Fibroblast of lung (primary cell): ENCODE results near the gene USF3. TPM values are rescaled to one million over a fixed set of nuclear protein-coding genes. Genes with fewer than 3 reads are reported as not detected.

Experiments used
- DNase-seq, 2 donors: peaks; one replicate each; pipeline versions ENCODE4 v3.0.0 to v3.0.0-alpha.2; 2010; ENCODE audit warnings: low read depth in 2 of 2
- H2AFZ ChIP-seq: 2 replicates; pipeline ENCODE4 v1.5.1; 2012; ENCODE audit warnings: low read length, control low read depth, inconsistent platforms
- H3K27ac ChIP-seq: 2 replicates; pipeline ENCODE4 v1.5.1; 2011; ENCODE audit warnings: low read length, control low read depth; ENCODE audit not compliant: insufficient read depth
- H3K27me3 ChIP-seq: 2 replicates; pipeline ENCODE4 v1.5.1; 2011; ENCODE audit warnings: mild to moderate bottlenecking, low read length; ENCODE audit not compliant: control insufficient read depth, insufficient read depth
- H3K36me3 ChIP-seq: 2 replicates; pipeline ENCODE4 v1.5.1; 2011; ENCODE audit warnings: low read length; ENCODE audit not compliant: control insufficient read depth, insufficient read depth
- H3K4me1 ChIP-seq: 2 replicates; pipeline ENCODE4 v1.5.1; 2011; ENCODE audit warnings: low read length; ENCODE audit not compliant: control insufficient read depth, insufficient read depth; ENCODE audit errors: extremely low read depth
- H3K4me2 ChIP-seq: 2 replicates; pipeline ENCODE4 v1.5.1; 2011; ENCODE audit warnings: low read length, control low read depth; ENCODE audit not compliant: insufficient read depth; ENCODE audit errors: extremely low read depth
- H3K4me3 ChIP-seq, 4 experiments: fragments of 200-600 bp in 1 of 4; sonication (generic) in 1 of 4; replicated peaks in 1 of 4; 2 replicates each; pipeline ENCODE4 v1.5.1; 2011 to 2016; ENCODE audit warnings: low read length in 4 of 4, low read depth in 3 of 4, mild to moderate bottlenecking in 3 of 4, control low read depth in 2 of 4, inconsistent platforms in 1 of 4, mixed read lengths in 1 of 4; ENCODE audit not compliant: insufficient read depth in 1 of 4; ENCODE audit errors: control extremely low read depth in 1 of 4
- H3K79me2 ChIP-seq: 2 replicates; pipeline ENCODE4 v1.5.1; 2012; ENCODE audit warnings: mild to moderate bottlenecking, low read length, inconsistent platforms; ENCODE audit not compliant: control insufficient read depth, insufficient read depth
- H3K9ac ChIP-seq: 2 replicates; pipeline ENCODE4 v1.5.1; 2011; ENCODE audit warnings: mild to moderate bottlenecking, low read length, control low read depth; ENCODE audit not compliant: insufficient read depth
- H3K9me3 ChIP-seq: 2 replicates; pipeline ENCODE4 v1.5.1; 2012; ENCODE audit warnings: low read depth, low read length; ENCODE audit not compliant: control insufficient read depth, insufficient read depth
- H4K20me1 ChIP-seq: 2 replicates; pipeline ENCODE4 v1.5.1; 2011; ENCODE audit warnings: low read length; ENCODE audit not compliant: control insufficient read depth, insufficient read depth; ENCODE audit errors: extremely low read depth
- EZH2 ChIP-seq: IDR thresholded peaks from 2 replicates; pipeline ENCODE4 v1.5.1; 2012; ENCODE audit warnings: low read length, control low read depth, mild to moderate bottlenecking; ENCODE audit errors: missing control alignments
- polyA plus RNA-seq, 2 donors: library from polyadenylated mRNA; depleted of rRNA in 1 of 2; stranded (reverse) in 1 of 2; unstranded in 1 of 2; fragments of >200 nt; gene quantifications; 2 replicates each; pipeline ENCODE4 v1.2.1, GENCODE V29; 2011 to 2012; ENCODE audit warnings: missing spikeins in 1 of 2
- total RNA-seq: library from RNA; depleted of rRNA; stranded (reverse); fragments of >200 nt; gene quantifications from 2 replicates; pipeline ENCODE4 v1.2.1, GENCODE V29; 2014
- TF ChIP-seq, protein P1 (sequence below), 2 donors: IDR thresholded peaks in 1 of 2; conservative IDR thresholded peaks in 1 of 2; 1 replicate in 1 of 2; 2 replicates in 1 of 2; pipeline ENCODE4 v1.5.1; 2011 to 2012; ENCODE audit warnings: low read length in 2 of 2, control low read depth in 1 of 2, inconsistent platforms in 1 of 2, low read depth in 1 of 2, mild to moderate bottlenecking in 1 of 2

The USF3 gene
- total and polyA plus RNA-seq, 2 donors (not counting 1 experiment from before 2014, with no cell fraction given), result 8.9 to 15.8 TPM

DNA sequence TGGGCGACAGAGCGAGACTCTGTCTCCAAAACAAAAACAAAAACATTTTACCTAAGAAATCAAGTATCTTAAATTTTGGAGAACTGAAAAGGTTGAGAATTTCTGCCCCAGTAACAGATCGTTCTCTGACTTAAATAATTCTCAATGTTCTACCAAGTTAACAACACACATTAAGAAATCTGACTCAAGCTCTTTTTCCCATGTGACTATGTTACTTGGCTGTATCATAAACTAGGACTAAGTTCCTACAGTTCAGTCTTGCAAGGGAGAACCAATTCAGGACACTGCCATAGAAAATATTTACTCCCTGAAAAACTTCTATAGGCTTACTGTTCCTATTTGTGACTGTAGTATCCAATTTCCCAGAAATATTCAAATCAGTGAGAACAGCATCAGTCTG lies 20.9 kb upstream of the USF3 start:
- Histone ChIP-seq H3K4me2 (no peak overlapping the region), H3K36me3 (no peaks in the 10 kb centered on the region), H3K4me3 (no peak overlapping the region), H4K20me1 (no peaks in the 10 kb centered on the region), H3K27ac (no peak overlapping the region), H3K4me1 (no peaks in the 10 kb centered on the region), H3K27me3 (no peaks in the 10 kb centered on the region), H3K9ac (no peak overlapping the region), H2AFZ (no peak overlapping the region), H3K79me2 (no peaks in the 10 kb centered on the region), H3K9me3 (no peaks in the 10 kb centered on the region)
- no peak for DNase-seq
- TF ChIP-seq EZH2, result no peak
- TF ChIP-seq, protein P1, sequence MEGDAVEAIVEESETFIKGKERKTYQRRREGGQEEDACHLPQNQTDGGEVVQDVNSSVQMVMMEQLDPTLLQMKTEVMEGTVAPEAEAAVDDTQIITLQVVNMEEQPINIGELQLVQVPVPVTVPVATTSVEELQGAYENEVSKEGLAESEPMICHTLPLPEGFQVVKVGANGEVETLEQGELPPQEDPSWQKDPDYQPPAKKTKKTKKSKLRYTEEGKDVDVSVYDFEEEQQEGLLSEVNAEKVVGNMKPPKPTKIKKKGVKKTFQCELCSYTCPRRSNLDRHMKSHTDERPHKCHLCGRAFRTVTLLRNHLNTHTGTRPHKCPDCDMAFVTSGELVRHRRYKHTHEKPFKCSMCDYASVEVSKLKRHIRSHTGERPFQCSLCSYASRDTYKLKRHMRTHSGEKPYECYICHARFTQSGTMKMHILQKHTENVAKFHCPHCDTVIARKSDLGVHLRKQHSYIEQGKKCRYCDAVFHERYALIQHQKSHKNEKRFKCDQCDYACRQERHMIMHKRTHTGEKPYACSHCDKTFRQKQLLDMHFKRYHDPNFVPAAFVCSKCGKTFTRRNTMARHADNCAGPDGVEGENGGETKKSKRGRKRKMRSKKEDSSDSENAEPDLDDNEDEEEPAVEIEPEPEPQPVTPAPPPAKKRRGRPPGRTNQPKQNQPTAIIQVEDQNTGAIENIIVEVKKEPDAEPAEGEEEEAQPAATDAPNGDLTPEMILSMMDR (conservative IDR thresholded peaks at IDR 0.05 in 1 of 2, IDR thresholded peaks at IDR 0.05 in 1 of 2; ENCODE audit: low read depth in 1 of 2, low read length in 2 of 2), result no peak

DNA sequence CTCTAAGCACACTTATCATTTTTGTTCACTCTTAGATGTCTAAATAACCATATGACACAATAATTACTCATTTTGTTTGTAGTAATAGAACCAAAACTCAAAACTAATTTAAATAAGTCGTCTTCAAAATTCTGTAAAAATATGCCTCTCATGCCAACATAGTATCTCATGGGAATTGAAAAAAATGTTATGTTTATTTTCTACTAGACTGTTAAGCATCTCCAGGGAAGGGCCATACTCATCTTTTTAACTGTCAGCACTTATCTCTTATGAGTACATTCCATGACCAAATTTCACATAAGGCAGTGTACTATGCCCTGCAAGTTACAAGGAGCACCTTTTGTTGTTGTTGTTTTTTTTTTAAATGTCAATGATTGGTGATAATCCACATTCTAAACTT lies 18.3 kb upstream of the USF3 start:
- no peaks in the 10 kb centered on the region for H3K9me3 ChIP-seq
- no peak overlapping the region for H3K27ac ChIP-seq
- no peak for TF ChIP-seq EZH2
- TF ChIP-seq, protein P1 (conservative IDR thresholded peaks at IDR 0.05 in 1 of 2, IDR thresholded peaks at IDR 0.05 in 1 of 2; ENCODE audit: low read depth in 1 of 2, low read length in 2 of 2), result no peak
- DNase-seq, result no peak
- H3K9ac ChIP-seq, result no peak overlapping the region
- no peak overlapping the region for H3K4me3 ChIP-seq
- no peaks in the 10 kb centered on the region for H3K36me3 ChIP-seq
- H3K27me3 ChIP-seq, result no peaks in the 10 kb centered on the region
- no peaks in the 10 kb centered on the region for H3K4me1 ChIP-seq
- H2AFZ ChIP-seq, result no peak overlapping the region
- H3K4me2 ChIP-seq, result no peak overlapping the region
- no peaks in the 10 kb centered on the region for H3K79me2 ChIP-seq
- peaks cover 2% of the 10 kb centered on the region for H4K20me1 ChIP-seq

DNA sequence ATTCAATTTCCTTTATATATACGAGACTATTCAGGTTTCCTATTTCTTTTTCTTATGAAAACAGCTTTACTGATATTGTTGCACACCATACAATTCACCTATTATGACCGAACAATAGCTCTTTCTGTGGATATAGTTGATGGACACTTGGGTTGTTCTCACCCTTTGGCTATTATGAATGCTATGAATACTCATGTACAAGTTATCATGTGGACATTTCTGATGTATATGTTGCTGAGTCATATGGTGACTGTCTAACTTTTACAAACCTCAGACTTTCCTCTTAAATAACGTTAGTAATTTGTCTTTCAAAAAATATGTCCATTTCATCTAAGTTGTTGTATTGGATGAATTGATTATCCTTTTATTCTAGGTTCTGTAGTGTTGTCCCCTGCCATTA lies 15.7 kb upstream of the USF3 start:
- peak in 1 of 2 donors; percentile 16 for DNase-seq

More for the DNA sequence above, 15.7 kb upstream of the USF3 start:
- no peak overlapping the region for H3K4me2 ChIP-seq
- TF ChIP-seq, protein P1 (conservative IDR thresholded peaks at IDR 0.05 in 1 of 2, IDR thresholded peaks at IDR 0.05 in 1 of 2; ENCODE audit: low read depth in 1 of 2, low read length in 2 of 2), result no peak
- no peak for TF ChIP-seq EZH2
- no peaks in the 10 kb centered on the region for H3K79me2 ChIP-seq
- no peak overlapping the region for H2AFZ ChIP-seq
- H3K27ac ChIP-seq, result no peak overlapping the region
- peaks cover 2% of the 10 kb centered on the region for H4K20me1 ChIP-seq
- H3K27me3 ChIP-seq, result no peaks in the 10 kb centered on the region
- no peak overlapping the region for H3K9ac ChIP-seq
- H3K4me3 ChIP-seq, result no peak overlapping the region
- H3K4me1 ChIP-seq, result no peaks in the 10 kb centered on the region
- no peaks in the 10 kb centered on the region for H3K36me3 ChIP-seq
- H3K9me3 ChIP-seq, result no peaks in the 10 kb centered on the region
